HG03066 (cell line): ENCODE measurements around the gene RDM1.
"Not testable (repeated sequence)": the region's sequence is repeated elsewhere in the genome, so short reads cannot be mapped to it uniquely, and the experiment has no call there.

Source experiments
- ATAC-seq: cut with Tn5 transposase; IDR thresholded peaks from one replicate; pipeline ENCODE4 v1.9.1; 2021; ENCODE audit warnings: low read depth; ENCODE audit not compliant: unreplicated experiment

Gene RDM1

GRCh38 chr17:35900708-35901480 is 29.7 kb downstream of the RDM1 start:
- no peak for ATAC-seq

DNA sequence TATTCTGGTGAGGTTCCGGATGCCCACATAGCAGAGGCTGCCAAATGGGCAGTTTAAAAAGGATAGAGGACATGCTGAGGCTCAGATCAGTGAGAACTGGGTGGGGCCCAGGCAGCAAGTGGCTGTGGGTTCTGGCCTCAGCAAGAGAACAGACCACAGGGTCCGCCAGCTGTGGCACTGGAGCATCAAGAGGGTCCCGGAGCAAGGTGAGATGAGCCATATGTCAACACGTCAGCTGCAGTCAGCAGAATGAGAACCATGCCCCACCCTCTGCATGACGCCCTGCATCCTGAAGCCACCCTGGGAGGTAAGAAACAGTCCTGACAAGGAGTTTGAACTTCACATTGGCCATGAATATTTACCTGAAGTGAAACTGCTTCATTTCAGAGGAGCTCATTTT is 30.3 kb downstream of the RDM1 start:
- ATAC-seq: no peak

- no peak for ATAC-seq
These were observed 32.1 kb downstream of the RDM1 start for GRCh38 chr17:35898283-35899070.

DNA sequence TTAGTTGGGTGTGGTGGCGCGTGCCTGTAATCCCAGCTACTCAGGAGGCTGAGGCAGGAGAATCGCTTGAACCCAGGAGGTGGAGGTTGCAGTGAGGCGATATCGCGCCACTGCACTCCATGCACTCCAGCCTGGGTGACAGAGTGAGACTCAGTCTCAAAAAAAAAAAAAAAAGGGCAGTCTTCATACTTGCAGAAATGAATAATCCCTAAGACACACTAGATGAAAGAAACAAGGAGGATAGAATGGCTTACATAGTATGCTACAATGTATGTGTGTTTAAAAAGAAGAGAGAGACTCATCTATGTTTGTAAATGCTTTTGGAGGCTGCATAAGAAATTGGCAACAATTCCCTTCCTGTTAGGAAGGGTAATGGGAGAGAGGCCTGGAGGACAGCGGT is 32.8 kb downstream of the RDM1 start:
- not testable (repeated sequence) for ATAC-seq

GRCh38 chr17:35895636-35896587 is 34.7 kb downstream of the RDM1 start:
- ATAC-seq: peak; percentile 60

GRCh38 chr17:35894206-35894605 is 36.4 kb downstream of the RDM1 start:
- no peak for ATAC-seq

DNA sequence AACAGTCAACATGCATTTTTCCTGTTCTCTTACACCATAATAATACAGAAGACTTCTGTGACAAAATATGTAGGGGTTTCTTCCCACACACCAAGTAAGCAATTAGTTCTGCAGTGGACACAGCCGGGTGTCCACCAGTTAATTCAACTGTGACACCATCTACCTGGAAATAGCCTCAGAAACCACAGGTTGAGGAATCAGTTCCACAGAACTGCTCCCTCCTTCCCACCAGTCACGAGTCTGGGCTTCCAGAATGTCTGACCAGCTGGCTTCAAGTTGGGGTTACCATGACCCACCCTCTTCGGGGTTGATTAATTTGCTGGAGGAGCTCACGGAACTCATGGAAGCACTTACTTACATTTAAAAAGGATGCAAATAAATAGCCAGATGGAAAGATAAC is 36.8 kb downstream of the RDM1 start:
- no peak for ATAC-seq

GRCh38 chr17:35892091-35893035 is 38.2 kb downstream of the RDM1 start:
- ATAC-seq: no peak

DNA sequence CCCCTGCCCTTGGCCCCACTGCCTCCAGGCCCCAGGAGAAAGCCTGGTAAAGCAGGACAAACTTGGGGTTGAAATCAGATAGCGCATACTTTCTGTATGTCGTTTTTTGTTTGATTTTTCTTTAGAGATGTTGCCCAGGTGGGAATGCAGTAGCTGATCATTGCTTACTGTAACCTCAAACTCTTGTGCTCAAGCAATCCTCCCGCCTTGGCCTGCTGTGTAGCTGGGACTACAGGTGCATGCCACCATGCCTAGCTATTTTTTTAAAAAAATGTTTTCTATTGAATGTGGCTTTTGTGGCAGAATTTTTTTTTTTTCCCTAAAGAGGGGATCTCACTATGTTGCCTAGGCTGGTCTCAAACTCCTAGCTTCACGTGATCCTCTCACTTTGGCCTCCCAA is 39.3 kb downstream of the RDM1 start:
- ATAC-seq: no peak

- peak; percentile 61 for ATAC-seq
These were observed 39.8 kb downstream of the RDM1 start for GRCh38 chr17:35890774-35891155.

- no peak for ATAC-seq
These were observed 40.5 kb downstream of the RDM1 start for GRCh38 chr17:35889818-35890773.

GRCh38 chr17:35889241-35889640 is 41.3 kb downstream of the RDM1 start:
- peak; percentile 46 for ATAC-seq

DNA sequence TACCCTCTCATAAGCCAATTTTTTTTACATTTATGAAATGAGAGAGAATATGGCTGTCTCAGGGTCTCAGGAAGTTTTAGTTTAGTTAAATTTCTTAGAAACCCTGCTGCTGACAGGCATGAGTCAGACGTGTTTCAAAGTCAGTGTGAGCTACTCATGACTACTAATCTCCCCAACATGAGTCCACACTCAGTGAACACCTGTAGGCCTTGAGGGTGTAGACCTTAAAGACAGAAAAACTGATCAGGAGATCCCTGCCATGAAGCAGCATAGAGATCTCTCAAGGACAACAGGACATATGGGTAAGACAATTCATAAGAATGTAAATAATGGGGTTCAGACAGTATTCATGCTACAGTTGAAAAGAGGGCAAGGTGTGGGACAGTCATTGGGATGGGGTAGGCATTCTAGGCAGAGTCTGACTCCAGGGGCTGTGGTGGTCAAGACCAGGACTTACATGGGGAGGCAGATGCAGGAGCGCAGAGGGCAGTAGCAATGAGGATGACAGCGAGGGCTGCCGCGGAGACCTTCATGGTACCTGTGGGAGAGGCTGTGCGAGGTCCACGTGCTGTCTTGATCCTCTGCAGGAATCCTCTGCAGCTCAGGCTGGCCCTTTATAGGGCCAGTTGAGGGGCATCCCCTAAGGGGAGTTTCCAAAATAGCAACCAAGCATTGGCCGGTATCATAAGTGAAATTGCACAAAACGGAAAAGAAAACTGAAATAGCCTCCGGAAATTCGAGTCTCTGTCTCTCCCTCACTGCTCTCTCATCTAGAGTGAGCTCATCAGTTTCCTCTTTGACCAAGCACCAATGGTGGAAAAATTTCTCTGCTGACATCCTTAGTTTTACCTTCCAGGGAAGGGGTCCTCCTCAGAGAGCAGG is 50.6 kb downstream of the RDM1 start, which contains the start of gene CCL5:
Gene CCL5, minus strand, starts transcription at position 588 of the 882 bp plus-strand sequence.
- ATAC-seq: peak; percentile 88

- no peak for ATAC-seq
These were observed 52.2 kb downstream of the RDM1 start for GRCh38 chr17:35878361-35878760.

- ATAC-seq: no peak
These were observed 53.1 kb downstream of the RDM1 start for GRCh38 chr17:35877345-35878029.

DNA sequence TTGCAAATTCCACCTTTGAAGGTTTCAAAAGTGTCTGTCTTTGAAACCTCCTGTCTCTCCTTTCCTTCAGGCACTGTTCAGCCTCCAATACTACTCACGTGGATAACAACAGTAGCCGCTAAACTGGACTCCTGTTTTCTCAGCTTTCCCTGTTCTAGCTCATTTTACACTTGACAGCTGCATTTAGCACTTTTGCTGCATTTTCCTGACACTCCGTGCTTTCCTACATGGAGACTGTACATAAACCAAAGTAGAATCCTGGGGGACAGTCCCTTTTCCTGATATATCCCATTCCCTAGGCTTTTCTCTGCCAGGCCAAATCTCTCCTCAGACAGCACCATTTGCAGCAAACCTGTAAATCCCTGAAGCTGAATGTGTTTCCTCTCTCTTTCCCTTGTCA is 54.0 kb downstream of the RDM1 start:
- no peak for ATAC-seq

GRCh38 chr17:35875800-35876139 is 54.8 kb downstream of the RDM1 start:
- no peak for ATAC-seq
